DND-41 (cell line): ENCODE data around the gene SOCS1.

ENCODE experiments used
- ATAC-seq: fragments of 200-7000 bp; cut with Tn5 transposase; 3 replicates; pipeline ENCODE4 v1.9.1; 2021; ENCODE audit warnings: low read depth; ENCODE audit not compliant: insufficient read depth
- DNase-seq: peaks from one replicate; pipeline ENCODE4 v3.0.0-alpha.2; 2020
- H2AFZ ChIP-seq: 2 replicates; pipeline ENCODE4 v1.6.0; 2012; ENCODE audit warnings: low read depth, low read length
- H3K27ac ChIP-seq: 2 replicates; pipeline ENCODE4 v1.5.1; 2012; ENCODE audit warnings: low read length, inconsistent platforms
- H3K27me3 ChIP-seq: fragments of 200-600 bp; sonication (generic); 2 replicates; pipeline ENCODE4 v1.6.0; 2012; ENCODE audit warnings: low read length, mild to moderate bottlenecking, inconsistent platforms; ENCODE audit not compliant: insufficient read depth, poor library complexity
- H3K36me3 ChIP-seq: 2 replicates; pipeline ENCODE4 v1.5.1; 2012; ENCODE audit warnings: low read length, inconsistent platforms; ENCODE audit not compliant: insufficient read depth
- H3K4me1 ChIP-seq: 2 replicates; pipeline ENCODE4 v1.5.1; 2012; ENCODE audit warnings: mild to moderate bottlenecking, low read length; ENCODE audit not compliant: insufficient read depth
- H3K4me2 ChIP-seq: 2 replicates; pipeline ENCODE4 v1.6.0; 2012; ENCODE audit warnings: mild to moderate bottlenecking, moderate library complexity, low read length, inconsistent platforms; ENCODE audit not compliant: insufficient read depth
- H3K4me3 ChIP-seq, 2 experiments: fragments of 200-600 bp in 1 of 2; shearing (Covaris generic) in 1 of 2; 2 replicates each; pipeline ENCODE4 v1.5.1; 2012 to 2016; ENCODE audit warnings: inconsistent platforms in 2 of 2, low read length in 2 of 2, mild to moderate bottlenecking in 2 of 2, low read depth in 1 of 2, moderate library complexity in 1 of 2
- H3K79me2 ChIP-seq: 2 replicates; pipeline ENCODE4 v1.6.0; 2012; ENCODE audit warnings: low read length, inconsistent platforms; ENCODE audit not compliant: insufficient read depth
- H3K9ac ChIP-seq: 2 replicates; pipeline ENCODE4 v1.6.0; 2012; ENCODE audit warnings: low read depth, mild to moderate bottlenecking, inconsistent platforms, low read length, moderate library complexity
- H3K9me3 ChIP-seq: 2 replicates; pipeline ENCODE4 v1.5.1; 2012; ENCODE audit warnings: low read length, moderate library complexity, mild to moderate bottlenecking, inconsistent platforms; ENCODE audit not compliant: insufficient read depth, severe bottlenecking
- H4K20me1 ChIP-seq: 2 replicates; pipeline ENCODE4 v1.6.0; 2012; ENCODE audit warnings: low read length; ENCODE audit not compliant: insufficient read depth
- CTCF ChIP-seq: IDR thresholded peaks from 2 replicates; pipeline ENCODE4 v1.5.1; 2012; ENCODE audit warnings: borderline replicate concordance, low read length, moderate library complexity, mild to moderate bottlenecking; ENCODE audit not compliant: poor library complexity, severe bottlenecking; ENCODE audit errors: extremely low read depth
- EZH2 ChIP-seq: IDR thresholded peaks from 3 replicates; pipeline ENCODE4 v1.6.1; 2012; ENCODE audit warnings: borderline replicate concordance, low read depth, mild to moderate bottlenecking, moderate library complexity, low read length, inconsistent platforms; ENCODE audit not compliant: severe bottlenecking

Gene SOCS1

GRCh38 chr16:11298143-11298900 is 42.3 kb upstream of the SOCS1 start:
- peak overlapping the region; percentile 87 for H3K27ac ChIP-seq
- peak overlapping the region; percentile 58 for H3K4me2 ChIP-seq
- H3K36me3 ChIP-seq: no peaks in the 10 kb centered on the region
- TF ChIP-seq CTCF (no peak), EZH2 (no peak)
- peak overlapping the region; percentile 51 for H3K9ac ChIP-seq
- no peaks in the 10 kb centered on the region for H3K27me3 ChIP-seq
- ATAC-seq: peak; percentile 6; the same call in 1 of the 3 replicates
- no peaks in the 10 kb centered on the region for H3K9me3 ChIP-seq
- H3K79me2 ChIP-seq: no peaks in the 10 kb centered on the region
- peak; percentile 33 for DNase-seq
- peaks cover 50% of the 10 kb centered on the region for H3K4me1 ChIP-seq
- no peak overlapping the region for H3K4me3 ChIP-seq
- peaks cover 3% of the 10 kb centered on the region; the same call in 1 of the 2 replicates for H4K20me1 ChIP-seq
- H2AFZ ChIP-seq: no peak overlapping the region

GRCh38 chr16:11297492-11298142 is 41.6 kb upstream of the SOCS1 start:
- H3K4me2 ChIP-seq: peak overlapping the region; percentile 58
- H4K20me1 ChIP-seq: peaks cover 3% of the 10 kb centered on the region; the same call in 1 of the 2 replicates
- DNase-seq (peak; percentile 97), ATAC-seq (peak; percentile 93)
- H3K4me1 ChIP-seq: peaks cover 45% of the 10 kb centered on the region
- 0 out of 2 replicates have a peak overlapping the region, but pooled peaks have one; percentile 8 for H2AFZ ChIP-seq
- H3K79me2 ChIP-seq: no peaks in the 10 kb centered on the region
- H3K27ac ChIP-seq: peak overlapping the region; percentile 87
- H3K9me3 ChIP-seq: no peaks in the 10 kb centered on the region
- H3K36me3 ChIP-seq: no peaks in the 10 kb centered on the region
- peak overlapping the region in 1 of 2 experiments; percentile 35; a peak in 2 of 4 replicates for H3K4me3 ChIP-seq
- peak overlapping the region; percentile 51 for H3K9ac ChIP-seq
- no peaks in the 10 kb centered on the region for H3K27me3 ChIP-seq
- TF ChIP-seq CTCF (peak; percentile 75), EZH2 (no peak)

- no peaks in the 10 kb centered on the region for H3K79me2 ChIP-seq
- peaks cover 3% of the 10 kb centered on the region; the same call in 1 of the 2 replicates for H4K20me1 ChIP-seq
- H2AFZ ChIP-seq: no peak overlapping the region
- H3K9me3 ChIP-seq: no peaks in the 10 kb centered on the region
- H3K4me1 ChIP-seq: peaks cover 45% of the 10 kb centered on the region
- TF ChIP-seq CTCF (no peak), EZH2 (no peak)
- no peaks in the 10 kb centered on the region for H3K36me3 ChIP-seq
- DNase-seq: peak; percentile 24
- peak overlapping the region; percentile 58 for H3K4me2 ChIP-seq
- H3K4me3 ChIP-seq: peak overlapping the region in 1 of 2 experiments; percentile 35; a peak in 2 of 4 replicates
- H3K27me3 ChIP-seq: no peaks in the 10 kb centered on the region
- peak overlapping the region; percentile 13; the same call in 1 of the 2 replicates for H3K9ac ChIP-seq
- peak; percentile 5 for ATAC-seq
- peak overlapping the region; percentile 66 for H3K27ac ChIP-seq
Measured at GRCh38 chr16:11296706-11297491, 40.9 kb upstream of the SOCS1 start.
